Panc1 (cell line): ENCODE data around the gene ANXA6. TPM values are rescaled to one million over a fixed set of nuclear protein-coding genes. Genes with fewer than 3 reads are reported as not detected.

ENCODE experiments used
- ATAC-seq: fragments of 200-7000 bp; cut with Tn5 transposase; 2 replicates; pipeline ENCODE4 v1.9.1; 2020; ENCODE audit warnings: mild to moderate bottlenecking, moderate library complexity
- BruUV-seq: library from RNA; stranded (reverse); fragments of 400-500 nt; replicated peaks from 2 replicates; lab custom pipeline; 2021; lab: Mats Ljungman, UMichigan
- CTCF ChIA-PET: fragments of 300-600 bp; sonication (Branson Sonifier 250); formaldehyde crosslinking; loops from one replicate; lab custom pipeline; 2022; ENCODE audit warnings: antibody characterized with exemption; lab: Charles Lee
- POLR2A ChIA-PET: fragments of 300-600 bp; sonication (Branson Sonifier 250); formaldehyde crosslinking; loops from one replicate; lab custom pipeline; 2022; ENCODE audit warnings: antibody characterized with exemption; lab: Charles Lee
- DNase-seq: peaks from one replicate; pipeline ENCODE4 v3.0.0-alpha.2; 2010; ENCODE audit warnings: low read depth, low spot score
- H3K27ac ChIP-seq: 2 replicates; pipeline ENCODE4 v1.5.1; 2011; ENCODE audit warnings: mild to moderate bottlenecking, low read length, inconsistent platforms
- H3K27me3 ChIP-seq: fragments of 200-500 bp; sonication (Bioruptor generic); 2 replicates; pipeline ENCODE4 v1.6.0; 2014; ENCODE audit warnings: low read length, inconsistent platforms; ENCODE audit not compliant: control insufficient read depth, insufficient read depth
- H3K36me3 ChIP-seq: fragments of 200-500 bp; sonication (Bioruptor generic); 2 replicates; pipeline ENCODE4 v1.5.1; 2014; ENCODE audit warnings: inconsistent platforms, mild to moderate bottlenecking, low read length, moderate library complexity; ENCODE audit not compliant: control insufficient read depth, insufficient read depth
- H3K4me1 ChIP-seq: 2 replicates; pipeline ENCODE4 v1.5.1; 2011; ENCODE audit warnings: inconsistent platforms, mild to moderate bottlenecking, low read length, moderate library complexity; ENCODE audit not compliant: control insufficient read depth, insufficient read depth
- H3K4me3 ChIP-seq, 2 experiments: 2 replicates each; pipeline ENCODE4 v1.5.1; 2011 to 2012; ENCODE audit warnings: low read depth in 2 of 2, low read length in 2 of 2, mild to moderate bottlenecking in 2 of 2, inconsistent platforms in 1 of 2, moderate library complexity in 1 of 2
- H3K9me3 ChIP-seq: fragments of 200-500 bp; sonication (Bioruptor generic); 2 replicates; pipeline ENCODE4 v1.5.1; 2014; ENCODE audit warnings: low read depth, mild to moderate bottlenecking, inconsistent platforms, low read length, moderate library complexity; ENCODE audit not compliant: control insufficient read depth, insufficient read depth
- POLR2AphosphoS5 ChIP-seq: IDR thresholded peaks from 2 replicates; pipeline ENCODE4 v1.6.1; 2012; ENCODE audit warnings: mild to moderate bottlenecking, low read depth, low read length, moderate library complexity
- SIN3A ChIP-seq: IDR thresholded peaks from 2 replicates; pipeline ENCODE4 v1.6.1; 2012; ENCODE audit warnings: low read depth, mild to moderate bottlenecking, low read length, moderate library complexity, borderline replicate concordance; ENCODE audit not compliant: insufficient read depth
- TCF7L2 ChIP-seq: IDR thresholded peaks from 2 replicates; pipeline ENCODE4 v1.6.1; 2011; ENCODE audit warnings: mild to moderate bottlenecking, low read depth, low read length, inconsistent platforms
- in situ Hi-C: cut with HindIII; loops from 2 replicates; pipeline ENCODE4 v1.10.0; 2016; ENCODE audit warnings: low sequenced_read_pairs, low pct_unique_long_range_greater_than_20kb
- intact Hi-C: fragments of 100-400 bp; cut with micrococcal nuclease; formaldehyde crosslinking; loops from one replicate; pipeline ENCODE4 v1.10.0; 2022; ENCODE audit not compliant: unreplicated experiment
- total RNA-seq: library from RNA; stranded (reverse); gene quantifications from one replicate; pipeline ENCODE4 v1.2.1, GENCODE V29; 2021; ENCODE audit not compliant: unreplicated experiment
- TF ChIP-seq, protein P1 (sequence below): fragments of 450-650 bp; IDR thresholded peaks from 2 replicates; pipeline ENCODE4 v1.5.1; 2017; ENCODE audit warnings: mild to moderate bottlenecking
- TF ChIP-seq, protein P2 (sequence below), 2 experiments: IDR thresholded peaks; 2 replicates each; pipeline ENCODE4 v1.6.1; 2011 to 2012; ENCODE audit warnings: low read depth in 2 of 2, control low read depth in 1 of 2, low read length in 1 of 2, mild to moderate bottlenecking in 1 of 2, moderate library complexity in 1 of 2; ENCODE audit not compliant: insufficient read depth in 1 of 2

The ANXA6 gene
- total RNA-seq, 1 experiment from 2014 or later, result 60.0 TPM

DNA sequence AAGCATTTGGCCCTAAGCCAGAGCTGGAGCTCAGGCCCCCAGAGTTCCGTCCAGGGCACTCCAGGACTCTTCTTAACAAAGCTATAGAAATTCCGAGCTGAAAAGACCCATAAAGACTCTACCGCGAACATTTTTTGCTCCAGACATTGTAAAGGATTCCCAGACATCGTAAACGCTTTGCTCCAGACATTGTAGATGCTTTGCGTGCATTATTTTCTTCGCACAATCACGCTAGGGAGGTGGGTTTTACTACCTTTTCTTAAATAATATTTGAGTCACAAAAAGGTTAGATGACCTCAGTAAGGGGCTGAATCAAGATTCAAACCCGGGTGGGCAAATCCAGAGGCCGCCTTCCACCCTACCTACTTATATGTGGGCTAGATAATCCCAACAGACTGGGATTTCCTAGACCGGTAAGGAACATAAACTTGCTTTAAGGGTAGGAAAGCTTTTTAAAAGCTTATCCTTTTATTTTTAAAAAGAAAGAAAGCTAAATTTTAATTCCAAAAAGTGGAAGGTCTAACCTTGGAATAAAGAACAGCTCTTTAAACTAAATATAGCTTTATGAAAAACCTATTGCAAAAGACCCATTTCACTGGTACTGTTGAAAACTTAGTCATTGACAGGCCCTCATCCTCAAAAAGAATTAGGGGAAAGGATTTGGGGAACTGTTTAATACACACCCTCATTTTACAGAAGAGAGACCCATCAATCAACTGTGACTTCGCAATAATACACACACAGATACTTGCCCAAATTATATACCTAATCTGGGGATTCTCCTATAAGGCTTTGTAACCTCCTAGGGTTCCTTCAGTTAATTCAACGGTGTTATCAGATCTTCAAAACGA lies 75.9 kb downstream of the ANXA6 start:
- H3K9me3 ChIP-seq, result no peaks in the 10 kb centered on the region
- DNase-seq (no peak), ATAC-seq (no peak; the same call in 1 of the 2 replicates)
- no peaks in the 10 kb centered on the region for H3K36me3 ChIP-seq
- H3K27ac ChIP-seq, result peak overlapping the region; percentile 85
- intact Hi-C loops, result no loop called here
- in situ Hi-C loops, result no loop called here
- TSS peak; percentile 94 for BruUV-seq
- POLR2A ChIA-PET, result interaction anchor here (0.5 kb wide), 1 partner anchor 15 kb away, joined by 3 read pairs; no protein-coding TSS in a partner anchor
- CTCF ChIA-PET, result interaction anchor here (0.9 kb wide), 1 partner anchor 14 kb away, joined by 3 read pairs; no protein-coding TSS in a partner anchor
- peak overlapping the region; percentile 83 to 95 for H3K4me3 ChIP-seq
- H3K4me1 ChIP-seq, result peaks cover 25% of the 10 kb centered on the region
- TF ChIP-seq, protein P1, sequence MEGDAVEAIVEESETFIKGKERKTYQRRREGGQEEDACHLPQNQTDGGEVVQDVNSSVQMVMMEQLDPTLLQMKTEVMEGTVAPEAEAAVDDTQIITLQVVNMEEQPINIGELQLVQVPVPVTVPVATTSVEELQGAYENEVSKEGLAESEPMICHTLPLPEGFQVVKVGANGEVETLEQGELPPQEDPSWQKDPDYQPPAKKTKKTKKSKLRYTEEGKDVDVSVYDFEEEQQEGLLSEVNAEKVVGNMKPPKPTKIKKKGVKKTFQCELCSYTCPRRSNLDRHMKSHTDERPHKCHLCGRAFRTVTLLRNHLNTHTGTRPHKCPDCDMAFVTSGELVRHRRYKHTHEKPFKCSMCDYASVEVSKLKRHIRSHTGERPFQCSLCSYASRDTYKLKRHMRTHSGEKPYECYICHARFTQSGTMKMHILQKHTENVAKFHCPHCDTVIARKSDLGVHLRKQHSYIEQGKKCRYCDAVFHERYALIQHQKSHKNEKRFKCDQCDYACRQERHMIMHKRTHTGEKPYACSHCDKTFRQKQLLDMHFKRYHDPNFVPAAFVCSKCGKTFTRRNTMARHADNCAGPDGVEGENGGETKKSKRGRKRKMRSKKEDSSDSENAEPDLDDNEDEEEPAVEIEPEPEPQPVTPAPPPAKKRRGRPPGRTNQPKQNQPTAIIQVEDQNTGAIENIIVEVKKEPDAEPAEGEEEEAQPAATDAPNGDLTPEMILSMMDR, result no peak
- TF ChIP-seq TCF7L2 (no peak), POLR2AphosphoS5 (no peak), SIN3A (no peak)
- TF ChIP-seq, protein P2, sequence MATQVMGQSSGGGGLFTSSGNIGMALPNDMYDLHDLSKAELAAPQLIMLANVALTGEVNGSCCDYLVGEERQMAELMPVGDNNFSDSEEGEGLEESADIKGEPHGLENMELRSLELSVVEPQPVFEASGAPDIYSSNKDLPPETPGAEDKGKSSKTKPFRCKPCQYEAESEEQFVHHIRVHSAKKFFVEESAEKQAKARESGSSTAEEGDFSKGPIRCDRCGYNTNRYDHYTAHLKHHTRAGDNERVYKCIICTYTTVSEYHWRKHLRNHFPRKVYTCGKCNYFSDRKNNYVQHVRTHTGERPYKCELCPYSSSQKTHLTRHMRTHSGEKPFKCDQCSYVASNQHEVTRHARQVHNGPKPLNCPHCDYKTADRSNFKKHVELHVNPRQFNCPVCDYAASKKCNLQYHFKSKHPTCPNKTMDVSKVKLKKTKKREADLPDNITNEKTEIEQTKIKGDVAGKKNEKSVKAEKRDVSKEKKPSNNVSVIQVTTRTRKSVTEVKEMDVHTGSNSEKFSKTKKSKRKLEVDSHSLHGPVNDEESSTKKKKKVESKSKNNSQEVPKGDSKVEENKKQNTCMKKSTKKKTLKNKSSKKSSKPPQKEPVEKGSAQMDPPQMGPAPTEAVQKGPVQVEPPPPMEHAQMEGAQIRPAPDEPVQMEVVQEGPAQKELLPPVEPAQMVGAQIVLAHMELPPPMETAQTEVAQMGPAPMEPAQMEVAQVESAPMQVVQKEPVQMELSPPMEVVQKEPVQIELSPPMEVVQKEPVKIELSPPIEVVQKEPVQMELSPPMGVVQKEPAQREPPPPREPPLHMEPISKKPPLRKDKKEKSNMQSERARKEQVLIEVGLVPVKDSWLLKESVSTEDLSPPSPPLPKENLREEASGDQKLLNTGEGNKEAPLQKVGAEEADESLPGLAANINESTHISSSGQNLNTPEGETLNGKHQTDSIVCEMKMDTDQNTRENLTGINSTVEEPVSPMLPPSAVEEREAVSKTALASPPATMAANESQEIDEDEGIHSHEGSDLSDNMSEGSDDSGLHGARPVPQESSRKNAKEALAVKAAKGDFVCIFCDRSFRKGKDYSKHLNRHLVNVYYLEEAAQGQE (IDR thresholded peaks at IDR 0.05; ENCODE audit: insufficient read depth in 1 of 2, low read depth in 2 of 2, low read length in 1 of 2), result no peak
- H3K27me3 ChIP-seq, result no peaks in the 10 kb centered on the region

DNA sequence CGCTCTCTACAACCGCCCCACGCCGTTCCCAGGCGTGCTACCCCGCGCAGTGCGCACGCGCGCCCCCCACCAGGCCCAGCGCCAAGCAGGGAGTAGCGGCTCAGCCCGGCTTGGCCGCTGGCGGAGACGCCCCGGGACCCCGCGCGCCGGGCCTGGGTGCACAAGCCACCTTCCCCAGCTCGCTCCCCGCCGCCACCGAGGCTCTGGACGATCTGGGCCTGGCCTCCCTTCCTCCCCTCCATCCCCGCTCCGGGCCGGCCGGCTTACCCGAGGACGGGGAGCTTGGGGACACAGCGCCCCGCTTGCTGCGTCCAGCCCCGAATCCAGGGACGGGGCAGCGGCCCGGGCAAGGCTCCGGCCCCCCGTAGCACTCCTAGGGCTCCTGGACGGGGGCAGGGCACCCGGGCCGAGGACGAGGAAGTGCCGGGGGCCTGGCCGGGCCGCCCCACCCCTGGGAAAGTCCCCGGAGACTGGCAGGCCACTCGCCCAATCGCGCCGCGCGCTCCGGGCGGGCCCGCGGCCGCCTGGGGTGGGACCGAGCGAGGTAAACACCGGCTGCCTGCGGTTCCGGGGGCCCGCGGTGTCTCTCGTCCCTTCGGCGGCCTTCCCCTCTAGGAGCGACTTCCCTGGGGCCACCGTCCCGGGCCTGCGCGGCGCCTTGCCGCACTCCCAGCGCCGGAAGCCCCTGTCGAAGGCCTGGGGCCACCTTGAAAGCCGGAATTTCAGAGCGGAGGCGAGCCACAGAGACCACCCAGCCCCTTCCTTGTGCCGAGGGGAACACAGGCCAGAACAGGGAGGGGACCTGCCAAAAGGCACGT lies 76.8 kb downstream of the ANXA6 start, which contains the start of gene TNIP1:
Gene TNIP1 (minus strand): TSS at position 422 of the 818 bp plus-strand sequence. CDS start 15,939 bp downstream, outside the sequence.
- POLR2A ChIA-PET, result no interaction called here
- in situ Hi-C loops, result no loop called here

More for the DNA sequence above, 76.8 kb downstream of the ANXA6 start, which contains the start of gene TNIP1:
- BruUV-seq, result no TSS peak
- Histone ChIP-seq H3K9me3 (no peaks in the 10 kb centered on the region), H3K27me3 (no peaks in the 10 kb centered on the region), H3K36me3 (no peaks in the 10 kb centered on the region), H3K4me3 (peak within 1 kb of the TSS; percentile 83 to 95), H3K4me1 (peaks cover 25% of the 10 kb centered on the region), H3K27ac (peak within 1 kb of the TSS; percentile 85)
- DNase-seq, result no peak
- peak; percentile 58; the same call in 1 of the 2 replicates for TF ChIP-seq SIN3A
- no peak for TF ChIP-seq TCF7L2
- CTCF ChIA-PET, result interaction anchor here (0.9 kb wide), 1 partner anchor 13 kb away, joined by 3 read pairs; no protein-coding TSS in a partner anchor
- intact Hi-C loops, result no loop called here
- peak; percentile 96 for ATAC-seq
